ENCODE results near the gene ST8SIA4.
"Not testable (repeated sequence)": the region's sequence is repeated elsewhere in the genome, so short reads cannot be mapped to it uniquely, and the experiment has no call there.

Gene ST8SIA4

DNA sequence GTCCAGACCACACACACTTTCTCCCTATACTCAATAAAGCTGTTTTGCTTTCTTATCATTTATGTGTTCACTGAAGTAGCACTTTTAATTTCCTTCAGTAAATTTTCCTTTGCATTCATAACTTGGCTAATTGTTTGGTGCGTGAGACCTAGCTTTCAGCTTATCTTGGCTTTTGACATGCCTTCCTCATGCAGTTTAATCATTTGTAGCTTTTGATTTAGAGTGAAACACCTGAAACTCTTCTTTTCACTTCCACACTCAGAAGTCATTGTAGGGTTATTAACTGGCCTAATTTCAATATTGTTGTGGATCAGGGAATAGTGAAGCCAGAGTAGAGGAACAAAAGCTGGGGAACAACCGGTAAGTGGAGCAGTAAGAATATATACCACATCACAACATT lies 114.7 kb downstream of the ST8SIA4 start:
- in situ Hi-C loops (cut with MboI; ENCODE audit: low sequenced_read_pairs), result no loop called here

DNA sequence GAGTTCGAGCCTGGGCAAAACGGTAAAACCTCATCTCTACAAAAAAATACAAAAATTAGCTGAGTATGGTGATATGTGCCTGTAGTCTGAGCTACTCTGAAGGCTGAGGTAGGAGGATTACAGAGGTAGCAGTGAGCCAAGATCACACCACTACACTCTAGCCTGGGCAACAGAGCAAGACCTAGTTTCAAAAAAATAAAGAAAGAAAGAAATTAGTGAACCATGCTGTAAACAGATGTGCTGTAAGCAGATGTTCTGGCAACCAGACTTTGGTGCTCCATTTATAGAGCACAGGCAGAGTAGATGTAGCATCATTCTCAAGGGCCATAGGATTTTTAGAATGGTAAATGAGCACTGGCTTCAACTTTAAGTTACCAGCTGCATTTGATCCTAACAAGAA lies 115.4 kb downstream of the ST8SIA4 start:
- in situ Hi-C loops (cut with MboI; ENCODE audit: low sequenced_read_pairs), result no loop called here

DNA sequence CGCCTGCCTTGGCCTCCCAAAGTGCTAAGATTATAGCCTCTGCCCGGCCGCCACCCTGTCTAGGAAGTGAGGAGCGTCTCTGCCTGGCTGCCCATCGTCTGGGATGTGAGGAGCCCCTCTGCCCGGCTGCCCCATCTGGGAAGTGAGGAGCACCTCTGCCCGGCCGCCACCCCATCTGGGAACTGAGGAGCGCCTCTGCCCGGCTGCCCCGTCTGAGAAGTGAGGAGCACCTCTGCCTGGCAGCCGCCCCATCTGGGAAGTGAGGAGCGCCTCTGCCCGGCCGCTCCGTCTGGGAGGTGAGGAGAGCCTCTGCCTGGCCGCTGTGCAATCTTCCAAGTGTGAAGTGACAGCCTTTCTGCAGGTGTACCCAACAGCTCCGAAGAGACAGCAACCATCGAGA lies 117.5 kb downstream of the ST8SIA4 start:
- in situ Hi-C loops (cut with MboI; ENCODE audit: low sequenced_read_pairs), result not testable (repeated sequence)

- in situ Hi-C loops (cut with MboI; ENCODE audit: low sequenced_read_pairs), result no loop called here
These were observed 122.7 kb downstream of the ST8SIA4 start for GRCh38 chr5:100780376-100780870.

DNA sequence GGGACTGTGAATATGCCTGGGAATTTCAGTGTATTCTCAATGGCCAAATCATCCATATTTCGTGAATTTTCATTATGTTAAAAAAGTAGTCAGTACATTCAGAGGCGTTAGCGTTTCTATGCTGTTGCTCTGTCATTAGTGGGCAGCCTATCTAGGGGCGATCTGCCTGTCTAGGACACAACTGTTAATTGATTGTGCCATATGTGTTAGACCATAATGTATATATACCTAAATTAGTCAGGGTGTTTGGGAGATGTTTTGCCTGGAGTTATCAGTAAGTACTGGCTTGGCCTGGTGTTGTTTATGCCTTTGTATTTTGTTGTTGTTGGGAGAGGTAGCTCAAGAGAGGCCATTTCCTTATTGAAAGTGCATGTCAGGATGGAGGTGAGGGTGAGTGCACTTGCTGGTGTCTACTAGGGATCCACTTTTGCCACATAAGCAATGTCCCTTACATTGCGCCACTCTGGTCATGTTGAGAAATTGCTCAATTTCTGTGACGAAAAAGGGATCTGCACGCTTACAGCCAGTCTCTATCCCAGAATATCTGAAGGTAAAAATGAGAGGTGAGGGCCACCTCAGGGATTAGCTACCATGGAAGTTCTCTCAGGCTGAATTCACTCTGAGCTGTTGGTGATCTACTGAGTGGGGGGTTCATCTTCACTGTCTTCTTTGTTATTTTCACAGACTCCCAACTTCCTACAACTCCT lies 123.3 kb downstream of the ST8SIA4 start:
- in situ Hi-C loops (cut with MboI; ENCODE audit: low sequenced_read_pairs), result no loop called here

DNA sequence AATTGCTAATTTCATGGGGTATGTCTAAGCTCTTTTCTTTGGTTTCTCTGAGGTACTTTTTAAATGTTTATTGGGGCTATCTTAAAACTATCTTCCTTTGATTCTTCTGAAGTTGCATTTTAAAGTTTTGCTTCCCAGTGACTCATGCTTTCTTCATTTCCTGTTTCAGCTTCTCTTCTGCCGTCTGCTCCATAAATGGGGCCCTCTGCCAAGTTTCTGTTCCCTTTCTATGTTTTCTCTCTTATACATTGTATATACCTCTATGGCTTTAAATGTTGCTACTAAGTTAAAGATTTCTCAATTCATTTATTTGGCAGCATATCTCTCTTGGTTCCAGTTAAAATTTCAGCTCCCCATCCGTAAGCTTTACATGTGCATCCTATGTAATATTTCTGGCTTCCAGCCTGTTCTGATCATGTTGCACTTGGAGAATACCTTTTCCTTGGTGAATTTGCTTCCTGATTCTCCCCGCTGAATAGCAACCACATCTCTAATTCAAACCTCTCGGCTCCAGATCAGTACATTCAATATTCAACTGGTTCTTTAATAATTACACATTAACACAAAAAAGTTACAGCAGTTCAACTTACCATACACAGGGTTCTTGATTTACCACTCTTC lies 125.3 kb downstream of the ST8SIA4 start:
- in situ Hi-C loops (cut with MboI; ENCODE audit: low sequenced_read_pairs), result no loop called here

GRCh38 chr5:100775533-100775855 lies 127.6 kb downstream of the ST8SIA4 start:
- in situ Hi-C loops (cut with MboI; ENCODE audit: low sequenced_read_pairs), result no loop called here

DNA sequence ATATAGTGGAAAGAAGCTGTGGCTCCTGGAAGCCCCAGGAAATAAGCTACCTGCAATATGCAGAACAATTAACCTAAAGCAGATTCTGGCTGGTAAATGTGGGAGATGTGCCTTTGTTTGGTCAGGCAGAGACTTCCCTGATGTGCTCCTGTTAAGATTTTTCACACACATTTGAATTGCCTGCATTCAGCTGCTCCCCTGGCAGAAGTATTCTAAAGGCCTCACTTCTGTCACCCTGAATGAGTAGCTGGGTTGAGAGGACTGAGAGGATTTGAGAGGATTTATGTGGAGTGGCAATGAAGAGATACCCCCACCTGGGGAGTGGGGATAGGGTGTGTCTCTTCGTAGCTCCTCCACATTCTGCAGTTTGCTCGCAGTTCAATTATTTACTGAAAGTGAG lies 130.5 kb downstream of the ST8SIA4 start:
- in situ Hi-C loops (cut with MboI; ENCODE audit: low sequenced_read_pairs), result no loop called here

DNA sequence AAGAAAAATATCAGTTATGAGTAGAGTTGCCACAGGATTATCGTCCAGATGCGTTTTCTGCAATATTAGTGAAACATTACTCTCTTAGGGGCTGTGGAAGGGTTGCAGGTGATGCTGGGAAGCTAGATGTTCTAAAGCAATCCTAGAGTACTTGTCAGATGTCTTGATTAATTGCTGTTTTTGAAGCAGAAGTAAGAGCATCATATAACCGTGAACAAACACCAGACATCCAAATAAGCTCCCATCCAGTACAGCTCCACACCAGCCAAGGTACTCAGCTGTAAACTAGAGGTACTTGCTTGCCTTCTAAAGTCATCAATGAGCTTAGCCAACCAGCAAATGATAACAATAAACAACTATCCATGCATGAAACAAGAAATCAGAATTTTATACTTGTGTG lies 131.1 kb downstream of the ST8SIA4 start:
- in situ Hi-C loops (cut with MboI; ENCODE audit: low sequenced_read_pairs), result no loop called here

GRCh38 chr5:100771181-100771580 lies 131.9 kb downstream of the ST8SIA4 start:
- in situ Hi-C loops (cut with MboI; ENCODE audit: low sequenced_read_pairs), result no loop called here

GRCh38 chr5:100768221-100768620 lies 134.9 kb downstream of the ST8SIA4 start:
- in situ Hi-C loops (cut with MboI; ENCODE audit: low sequenced_read_pairs), result no loop called here

- in situ Hi-C loops (cut with MboI; ENCODE audit: low sequenced_read_pairs), result no loop called here
These were observed 140.1 kb downstream of the ST8SIA4 start for GRCh38 chr5:100762995-100763394.

- in situ Hi-C loops (cut with MboI; ENCODE audit: low sequenced_read_pairs), result no loop called here
These were observed 141.0 kb downstream of the ST8SIA4 start for GRCh38 chr5:100762108-100762507.

- in situ Hi-C loops (cut with MboI; ENCODE audit: low sequenced_read_pairs), result no loop called here
These were observed 141.9 kb downstream of the ST8SIA4 start for GRCh38 chr5:100761192-100761591.

- in situ Hi-C loops (cut with MboI; ENCODE audit: low sequenced_read_pairs), result no loop called here
These were observed 142.4 kb downstream of the ST8SIA4 start for GRCh38 chr5:100760688-100761087.

DNA sequence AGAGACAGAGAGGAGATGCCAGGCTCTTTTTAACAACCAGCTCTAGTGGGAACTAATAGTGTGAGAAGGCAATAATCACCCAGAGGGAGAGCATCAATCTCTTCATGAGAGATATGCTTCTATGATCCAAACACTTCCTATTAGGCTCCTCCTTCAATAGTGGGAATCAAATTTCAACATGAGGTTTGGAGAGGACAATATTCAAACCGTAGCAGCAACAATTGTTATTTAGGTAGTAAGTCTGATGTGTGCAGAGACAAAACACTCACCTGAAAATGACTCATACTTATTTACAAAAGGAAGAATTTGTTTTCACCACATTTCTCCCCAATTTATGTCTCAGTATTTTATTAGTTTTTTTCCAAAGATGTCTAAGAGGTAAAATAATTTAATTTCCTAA lies 144.3 kb downstream of the ST8SIA4 start:
- in situ Hi-C loops (cut with MboI; ENCODE audit: low sequenced_read_pairs), result no loop called here

- in situ Hi-C loops (cut with MboI; ENCODE audit: low sequenced_read_pairs), result no loop called here
These were observed 144.8 kb downstream of the ST8SIA4 start for GRCh38 chr5:100758306-100758705.

DNA sequence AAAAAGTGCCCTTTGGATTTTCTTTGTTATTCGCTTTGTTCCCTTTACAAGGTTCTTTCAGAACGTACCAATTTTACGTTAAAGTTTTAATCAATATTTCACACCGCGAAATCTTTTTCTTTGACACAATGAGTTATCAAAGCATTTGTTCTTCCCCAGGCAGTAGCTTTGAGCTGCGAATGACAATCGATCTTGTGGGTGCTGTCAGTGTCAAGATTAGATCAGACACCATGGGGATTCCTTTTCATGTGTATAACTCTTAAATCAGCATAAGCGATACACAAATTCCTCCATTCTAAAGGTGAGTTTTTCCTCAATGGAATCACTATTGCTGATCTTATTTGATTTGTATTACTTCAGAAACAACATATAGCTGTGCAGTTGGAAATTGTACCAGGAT lies 145.5 kb downstream of the ST8SIA4 start:
- in situ Hi-C loops (cut with MboI; ENCODE audit: low sequenced_read_pairs), result no loop called here

All from HL-60/S4 (cell line).